Daoy (cell line): ENCODE measurements around the gene GSAP. TPM values are rescaled to one million over a fixed set of nuclear protein-coding genes. Genes with fewer than 3 reads are reported as not detected.

Experiments used
- DNase-seq: peaks from one replicate; pipeline ENCODE4 v3.0.0-alpha.2; 2015; ENCODE audit warnings: low read depth
- total RNA-seq: library from RNA; depleted of rRNA; stranded (reverse); fragments of >200 nt; shearing (Covaris generic); gene quantifications from 2 replicates; pipeline ENCODE4 v1.2.3, GENCODE V29; 2014

GSAP gene
- total RNA-seq, 1 experiment from 2014 or later, result 0.57 TPM

GRCh38 chr7:77434570-77435275 lies 18.6 kb upstream of the GSAP start:
- no peak for DNase-seq

GRCh38 chr7:77433901-77434300 lies 17.8 kb upstream of the GSAP start:
- DNase-seq, result no peak

- no peak for DNase-seq
Observed at GRCh38 chr7:77430927-77431326, 14.8 kb upstream of the GSAP start.

GRCh38 chr7:77428777-77429231 lies 12.7 kb upstream of the GSAP start:
- no peak for DNase-seq

GRCh38 chr7:77427996-77428603 lies 12.0 kb upstream of the GSAP start:
- peak; percentile 72 for DNase-seq

- DNase-seq, result peak; percentile 23
Observed at GRCh38 chr7:77426521-77427051, 10.4 kb upstream of the GSAP start.

GRCh38 chr7:77426052-77426404 lies 9.9 kb upstream of the GSAP start:
- no peak for DNase-seq

GRCh38 chr7:77425101-77426051 lies 9.2 kb upstream of the GSAP start:
- DNase-seq, result peak; percentile 58

GRCh38 chr7:77422500-77422899 lies 6.4 kb upstream of the GSAP start:
- DNase-seq, result no peak

GRCh38 chr7:77420986-77421672 lies 5.0 kb upstream of the GSAP start:
- no peak for DNase-seq

- DNase-seq, result no peak
Observed at GRCh38 chr7:77420438-77420837, 4.3 kb upstream of the GSAP start.

GRCh38 chr7:77419102-77419501 lies 3.0 kb upstream of the GSAP start:
- no peak for DNase-seq

GRCh38 chr7:77417801-77418200 lies 1.7 kb upstream of the GSAP start:
- no peak for DNase-seq

- no peak for DNase-seq
Observed at GRCh38 chr7:77416621-77417371, 647 bp upstream of the GSAP start.

- DNase-seq, result no peak
Observed at GRCh38 chr7:77415476-77415822, 700 bp downstream of the GSAP start.

GRCh38 chr7:77413861-77414424 lies 2.2 kb downstream of the GSAP start:
- peak; percentile 16 for DNase-seq

- DNase-seq, result no peak
Observed at GRCh38 chr7:77413128-77413527, 3.0 kb downstream of the GSAP start.

GRCh38 chr7:77409739-77410547 lies 6.2 kb downstream of the GSAP start:
- peak; percentile 53 for DNase-seq

- peak; percentile 60 for DNase-seq
Observed at GRCh38 chr7:77409005-77409738, 7.0 kb downstream of the GSAP start.
